ENCODE measurements around the gene OLR1.

DNA sequence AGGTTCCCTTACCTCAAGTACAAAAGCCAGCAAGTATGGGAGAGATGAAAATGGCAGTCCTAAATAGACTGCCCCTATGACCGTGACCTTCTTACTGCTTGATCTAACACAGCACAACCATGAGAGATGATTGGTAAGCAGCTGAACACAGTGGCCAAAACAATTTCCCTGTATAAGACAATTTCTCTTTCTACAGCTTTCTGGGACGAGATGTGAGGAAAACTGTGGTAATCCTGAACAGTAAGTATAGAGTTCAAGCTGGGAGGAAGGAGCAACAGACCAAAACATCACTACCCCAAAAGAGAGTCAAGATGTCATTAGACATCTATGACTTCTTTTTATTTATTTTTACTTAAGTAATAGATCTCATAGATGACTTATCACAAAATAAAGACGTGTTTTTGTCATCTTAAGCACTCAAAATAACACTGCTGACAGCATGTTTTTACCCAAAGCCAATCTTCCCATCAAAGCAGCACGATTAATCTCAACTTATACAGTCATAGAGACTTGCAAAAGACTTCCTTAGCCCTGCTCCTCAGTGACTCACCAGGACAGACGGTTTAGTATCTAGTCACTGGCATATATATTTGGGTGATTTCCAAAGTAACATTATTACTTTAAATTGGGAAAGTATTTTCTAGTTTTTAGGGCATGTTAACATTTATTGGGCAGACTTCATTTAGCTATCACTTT is 10.6 kb upstream of the OLR1 start:
- TF ChIP-seq CTCF (IDR thresholded peaks at IDR 0.05) (no peak), POLR2A (IDR thresholded peaks at IDR 0.05) (no peak)
